SK-N-SH (cell line): Measurements from ENCODE around the gene PUSL1. TPM values are rescaled to one million over a fixed set of nuclear protein-coding genes. Genes with fewer than 3 reads are reported as not detected.

Experiments
- CTCF ChIA-PET: fragments of 300-600, 350-600 bp; formaldehyde crosslinking; extraction: SDS; loops from one replicate; lab custom pipeline; 2021; lab: Yijun Ruan, JAX
- POLR2A ChIA-PET: fragments of 350-600 bp; sonication (Branson Sonifier 250); formaldehyde crosslinking; extraction: SDS; loops from one replicate; lab custom pipeline; 2020; ENCODE audit warnings: antibody characterized with exemption, inconsistent platforms; lab: Yijun Ruan, JAX
- DNase-seq: peaks from one replicate; pipeline ENCODE4 v3.0.0; 2012
- H2AFZ ChIP-seq: fragments of 200-600 bp; sonication (generic); 2 replicates; pipeline ENCODE4 v1.8.1; 2016; ENCODE audit warnings: antibody characterized with exemption, mild to moderate bottlenecking, low read depth
- H3F3A ChIP-seq: fragments of 200-600 bp; sonication (generic); replicated peaks from 2 replicates; pipeline ENCODE3; 2016; ENCODE audit warnings: antibody characterized with exemption, mild to moderate bottlenecking; ENCODE audit not compliant: insufficient read depth
- H3K27ac ChIP-seq, 2 experiments: fragments of 200-500 bp in 1 of 2; fragments of 200-600 bp in 1 of 2; sonication (Bioruptor generic) in 1 of 2; sonication (generic), shearing (Covaris generic) in 1 of 2; 2 replicates each; pipeline versions ENCODE4 v1.5.1 to v1.6.1; 2014 to 2016; ENCODE audit warnings: low read depth in 2 of 2, inconsistent platforms in 1 of 2, low read length in 1 of 2, mild to moderate bottlenecking in 1 of 2, mixed read lengths in 1 of 2
- H3K27me3 ChIP-seq: fragments of 200-600 bp; sonication (generic), shearing (Covaris generic); 2 replicates; pipeline ENCODE4 v1.6.1; 2016; ENCODE audit warnings: mixed run types; ENCODE audit not compliant: insufficient read depth
- H3K36me3 ChIP-seq, 2 experiments: fragments of 200-500 bp in 1 of 2; fragments of 200-600 bp in 1 of 2; sonication (Bioruptor generic) in 1 of 2; sonication (generic) in 1 of 2; replicated peaks in 1 of 2; 2 replicates each; pipeline versions ENCODE3 to v1.5.1; 2014 to 2016; ENCODE audit warnings: low read length in 1 of 2, mild to moderate bottlenecking in 1 of 2; ENCODE audit not compliant: insufficient read depth in 2 of 2, control insufficient read depth in 1 of 2
- H3K4me1 ChIP-seq, 2 experiments: fragments of 200-500 bp in 1 of 2; fragments of 200-600 bp in 1 of 2; sonication (Bioruptor generic) in 1 of 2; sonication (generic), shearing (Covaris generic) in 1 of 2; 2 replicates each; pipeline versions ENCODE4 v1.5.1 to v1.6.1; 2014 to 2016; ENCODE audit warnings: low read depth in 1 of 2, low read length in 1 of 2, mixed run types in 1 of 2; ENCODE audit not compliant: insufficient read depth in 2 of 2, control insufficient read depth in 1 of 2
- H3K4me2 ChIP-seq: fragments of 200-600 bp; sonication (generic), shearing (Covaris generic); 2 replicates; pipeline ENCODE4 v1.6.1; 2017; ENCODE audit warnings: mixed run types
- H3K4me3 ChIP-seq, 2 experiments: fragments of 200-500 bp in 1 of 2; fragments of 200-600 bp in 1 of 2; sonication (Bioruptor generic) in 1 of 2; sonication (generic), shearing (Covaris generic) in 1 of 2; 2 replicates each; pipeline versions ENCODE4 v1.5.1 to v1.8.1; 2014 to 2016; ENCODE audit warnings: low read depth in 2 of 2, inconsistent platforms in 1 of 2, low read length in 1 of 2, mild to moderate bottlenecking in 1 of 2, mixed read lengths in 1 of 2, moderate library complexity in 1 of 2
- H3K79me2 ChIP-seq: fragments of 200-600 bp; sonication (generic); 2 replicates; pipeline ENCODE4 v1.8.1; 2017; ENCODE audit warnings: mild to moderate bottlenecking; ENCODE audit not compliant: insufficient read depth
- H3K9ac ChIP-seq: fragments of 200-600 bp; sonication (generic); 2 replicates; pipeline ENCODE4 v1.6.1; 2017; ENCODE audit warnings: mixed run types
- H3K9me2 ChIP-seq: fragments of 200-600 bp; sonication (generic); 2 replicates; pipeline ENCODE4 v1.6.1; 2017; ENCODE audit warnings: mixed run types
- H3K9me3 ChIP-seq: fragments of 200-600 bp; sonication (generic); 2 replicates; pipeline ENCODE4 v1.6.1; 2017; ENCODE audit warnings: mixed run types, mild to moderate bottlenecking, moderate library complexity
- H4K20me1 ChIP-seq: fragments of 200-600 bp; sonication (generic); 2 replicates; pipeline ENCODE4 v1.6.1; 2017; ENCODE audit warnings: mild to moderate bottlenecking, mixed run types; ENCODE audit not compliant: insufficient read depth
- ELF1 ChIP-seq: IDR thresholded peaks from 2 replicates; pipeline ENCODE4 v1.4.0; 2012
- EP300 ChIP-seq, 2 experiments: IDR thresholded peaks; 2 replicates each; pipeline versions ENCODE4 v1.4.0 to v1.6.1; 2012; ENCODE audit warnings: borderline replicate concordance in 1 of 2, low read depth in 1 of 2, low read length in 1 of 2
- FOSL2 ChIP-seq: IDR thresholded peaks from 2 replicates; pipeline ENCODE4 v1.4.0; 2012; ENCODE audit warnings: low read depth, mild to moderate bottlenecking, moderate library complexity, borderline replicate concordance
- IRF3 ChIP-seq: fragments of 150-350 bp; IDR thresholded peaks from 2 replicates; pipeline ENCODE4 v1.6.1; 2016; ENCODE audit warnings: mild to moderate bottlenecking, low read depth, low read length
- NFIC ChIP-seq: IDR thresholded peaks from 2 replicates; pipeline ENCODE4 v1.4.0; 2012; ENCODE audit warnings: borderline replicate concordance
- POLR2AphosphoS5 ChIP-seq: IDR thresholded peaks from 2 replicates; pipeline ENCODE4 v1.6.1; 2012; ENCODE audit warnings: low read depth, low read length
- RFX5 ChIP-seq: IDR thresholded peaks from 2 replicates; pipeline ENCODE4 v1.6.1; 2012; ENCODE audit warnings: mild to moderate bottlenecking, improper control_type of control experiment, low read length
- TEAD4 ChIP-seq: IDR thresholded peaks from 2 replicates; pipeline ENCODE4 v1.4.0; 2012; ENCODE audit warnings: mild to moderate bottlenecking, borderline replicate concordance; ENCODE audit not compliant: insufficient read depth
- WGBS: methylation state at CpG from one replicate; pipeline ENCODE4 v1.1.6; 2017; ENCODE audit warnings: low lambda C conversion rate; 5-methylcytosine and 5-hydroxymethylcytosine counted together
- polyA plus RNA-seq, 3 experiments: library from polyadenylated mRNA; depleted of rRNA; stranded (reverse); fragments of >200 nt; gene quantifications; 2 replicates each; pipeline ENCODE4 v1.2.3, GENCODE V29; 2012
- TF ChIP-seq, protein P1 (sequence below): IDR thresholded peaks from 2 replicates; pipeline ENCODE4; 2012
- TF ChIP-seq, protein P2 (sequence below): IDR thresholded peaks from 2 replicates; pipeline ENCODE4 v1.6.1; 2012; ENCODE audit warnings: mild to moderate bottlenecking, low read depth, low read length, moderate library complexity
- TF ChIP-seq, protein P3 (sequence below): IDR thresholded peaks from 2 replicates; pipeline ENCODE4 v1.4.0; 2012; ENCODE audit warnings: low read depth, borderline replicate concordance

PUSL1 gene
- polyA plus RNA-seq, 1 of the 3 experiments (the other 2 are of a cell fraction), result 19.0 TPM

- TF ChIP-seq, protein P1, sequence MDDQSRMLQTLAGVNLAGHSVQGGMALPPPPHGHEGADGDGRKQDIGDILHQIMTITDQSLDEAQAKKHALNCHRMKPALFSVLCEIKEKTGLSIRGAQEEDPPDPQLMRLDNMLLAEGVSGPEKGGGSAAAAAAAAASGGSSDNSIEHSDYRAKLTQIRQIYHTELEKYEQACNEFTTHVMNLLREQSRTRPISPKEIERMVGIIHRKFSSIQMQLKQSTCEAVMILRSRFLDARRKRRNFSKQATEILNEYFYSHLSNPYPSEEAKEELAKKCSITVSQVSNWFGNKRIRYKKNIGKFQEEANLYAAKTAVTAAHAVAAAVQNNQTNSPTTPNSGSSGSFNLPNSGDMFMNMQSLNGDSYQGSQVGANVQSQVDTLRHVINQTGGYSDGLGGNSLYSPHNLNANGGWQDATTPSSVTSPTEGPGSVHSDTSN, result no peak
- no peak for TF ChIP-seq IRF3
- TF ChIP-seq ELF1, result no peak
- TF ChIP-seq POLR2AphosphoS5, result no peak
- TF ChIP-seq TEAD4, result no peak
- no peak for TF ChIP-seq EP300 (IDR thresholded peaks at IDR 0.05; ENCODE audit: borderline replicate concordance in 1 of 2, low read depth in 1 of 2, low read length in 1 of 2)
- TF ChIP-seq NFIC, result no peak
Observed at GRCh38 chr1:1335792-1336248, 27.4 kb downstream of the PUSL1 start (continued).

- Histone ChIP-seq H3K27me3 (no peaks in the 10 kb centered on the region), H3K4me2 (no peak overlapping the region), H3K9ac (no peak overlapping the region), H3F3A (no peaks in the 10 kb centered on the region), H2AFZ (no peak overlapping the region), H3K9me3 (no peaks in the 10 kb centered on the region), H3K79me2 (no peaks in the 10 kb centered on the region), H3K4me1 (no peaks in the 10 kb centered on the region; a peak in 1 of 4 replicates), H3K36me3 (peaks cover 0 to 20% of the 10 kb centered on the region in 2 experiments), H3K9me2 (no peaks in the 10 kb centered on the region), H3K27ac (no peak overlapping the region), H4K20me1 (peaks cover 5% of the 10 kb centered on the region; the same call in 1 of the 2 replicates), H3K4me3 (no peak overlapping the region)
- POLR2A ChIA-PET, result no interaction called here
- no peak for TF ChIP-seq NFIC
- TF ChIP-seq IRF3, result no peak
- no peak for TF ChIP-seq RFX5
- TF ChIP-seq FOSL2, result no peak
- TF ChIP-seq, protein P2, sequence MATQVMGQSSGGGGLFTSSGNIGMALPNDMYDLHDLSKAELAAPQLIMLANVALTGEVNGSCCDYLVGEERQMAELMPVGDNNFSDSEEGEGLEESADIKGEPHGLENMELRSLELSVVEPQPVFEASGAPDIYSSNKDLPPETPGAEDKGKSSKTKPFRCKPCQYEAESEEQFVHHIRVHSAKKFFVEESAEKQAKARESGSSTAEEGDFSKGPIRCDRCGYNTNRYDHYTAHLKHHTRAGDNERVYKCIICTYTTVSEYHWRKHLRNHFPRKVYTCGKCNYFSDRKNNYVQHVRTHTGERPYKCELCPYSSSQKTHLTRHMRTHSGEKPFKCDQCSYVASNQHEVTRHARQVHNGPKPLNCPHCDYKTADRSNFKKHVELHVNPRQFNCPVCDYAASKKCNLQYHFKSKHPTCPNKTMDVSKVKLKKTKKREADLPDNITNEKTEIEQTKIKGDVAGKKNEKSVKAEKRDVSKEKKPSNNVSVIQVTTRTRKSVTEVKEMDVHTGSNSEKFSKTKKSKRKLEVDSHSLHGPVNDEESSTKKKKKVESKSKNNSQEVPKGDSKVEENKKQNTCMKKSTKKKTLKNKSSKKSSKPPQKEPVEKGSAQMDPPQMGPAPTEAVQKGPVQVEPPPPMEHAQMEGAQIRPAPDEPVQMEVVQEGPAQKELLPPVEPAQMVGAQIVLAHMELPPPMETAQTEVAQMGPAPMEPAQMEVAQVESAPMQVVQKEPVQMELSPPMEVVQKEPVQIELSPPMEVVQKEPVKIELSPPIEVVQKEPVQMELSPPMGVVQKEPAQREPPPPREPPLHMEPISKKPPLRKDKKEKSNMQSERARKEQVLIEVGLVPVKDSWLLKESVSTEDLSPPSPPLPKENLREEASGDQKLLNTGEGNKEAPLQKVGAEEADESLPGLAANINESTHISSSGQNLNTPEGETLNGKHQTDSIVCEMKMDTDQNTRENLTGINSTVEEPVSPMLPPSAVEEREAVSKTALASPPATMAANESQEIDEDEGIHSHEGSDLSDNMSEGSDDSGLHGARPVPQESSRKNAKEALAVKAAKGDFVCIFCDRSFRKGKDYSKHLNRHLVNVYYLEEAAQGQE, result no peak
- TF ChIP-seq, protein P3, sequence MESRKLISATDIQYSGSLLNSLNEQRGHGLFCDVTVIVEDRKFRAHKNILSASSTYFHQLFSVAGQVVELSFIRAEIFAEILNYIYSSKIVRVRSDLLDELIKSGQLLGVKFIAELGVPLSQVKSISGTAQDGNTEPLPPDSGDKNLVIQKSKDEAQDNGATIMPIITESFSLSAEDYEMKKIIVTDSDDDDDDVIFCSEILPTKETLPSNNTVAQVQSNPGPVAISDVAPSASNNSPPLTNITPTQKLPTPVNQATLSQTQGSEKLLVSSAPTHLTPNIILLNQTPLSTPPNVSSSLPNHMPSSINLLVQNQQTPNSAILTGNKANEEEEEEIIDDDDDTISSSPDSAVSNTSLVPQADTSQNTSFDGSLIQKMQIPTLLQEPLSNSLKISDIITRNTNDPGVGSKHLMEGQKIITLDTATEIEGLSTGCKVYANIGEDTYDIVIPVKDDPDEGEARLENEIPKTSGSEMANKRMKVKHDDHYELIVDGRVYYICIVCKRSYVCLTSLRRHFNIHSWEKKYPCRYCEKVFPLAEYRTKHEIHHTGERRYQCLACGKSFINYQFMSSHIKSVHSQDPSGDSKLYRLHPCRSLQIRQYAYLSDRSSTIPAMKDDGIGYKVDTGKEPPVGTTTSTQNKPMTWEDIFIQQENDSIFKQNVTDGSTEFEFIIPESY, result no peak
- no peak for DNase-seq
- WGBS, result 98% methylated on average over 19 of the region's 26 CpGs
- CTCF ChIA-PET, result interaction anchor here (1.0 to 3.6 kb wide), 3 partner anchors 8 to 15 kb away, joined by 3 to 16 read pairs (median 8); no protein-coding TSS in a partner anchor
Observed at GRCh38 chr1:1336446-1336845, 28.0 kb downstream of the PUSL1 start.
